ENCODE data around the gene C11orf24.

DNA sequence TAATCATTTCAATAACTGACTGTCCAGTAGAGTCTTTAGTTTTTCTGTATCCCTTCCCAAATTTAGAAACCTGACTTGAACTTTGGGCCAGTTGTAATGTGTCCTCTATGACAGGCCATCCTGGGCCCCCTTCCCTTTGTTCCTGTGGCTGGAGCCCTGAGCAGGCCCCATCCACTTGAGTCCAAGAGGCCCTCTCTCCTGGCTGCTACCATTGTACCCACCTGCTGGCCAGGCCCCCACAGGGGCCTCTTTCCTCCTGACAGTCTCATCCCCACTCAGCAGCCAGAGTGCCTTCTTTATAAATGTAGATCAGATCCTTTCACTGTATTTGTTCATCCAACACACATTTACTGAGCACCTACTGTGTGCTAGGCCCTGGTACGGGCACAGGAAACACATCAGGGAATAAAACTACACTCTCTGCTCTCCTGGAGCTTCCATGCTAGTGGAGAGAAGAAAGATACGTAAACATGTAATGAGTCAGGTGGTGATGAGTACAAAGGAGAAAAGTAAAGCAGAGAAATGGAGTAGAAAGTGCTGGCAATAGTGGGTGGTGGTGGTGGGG is 37.9 kb upstream of the C11orf24 start:
- TF ChIP-seq, protein P1, sequence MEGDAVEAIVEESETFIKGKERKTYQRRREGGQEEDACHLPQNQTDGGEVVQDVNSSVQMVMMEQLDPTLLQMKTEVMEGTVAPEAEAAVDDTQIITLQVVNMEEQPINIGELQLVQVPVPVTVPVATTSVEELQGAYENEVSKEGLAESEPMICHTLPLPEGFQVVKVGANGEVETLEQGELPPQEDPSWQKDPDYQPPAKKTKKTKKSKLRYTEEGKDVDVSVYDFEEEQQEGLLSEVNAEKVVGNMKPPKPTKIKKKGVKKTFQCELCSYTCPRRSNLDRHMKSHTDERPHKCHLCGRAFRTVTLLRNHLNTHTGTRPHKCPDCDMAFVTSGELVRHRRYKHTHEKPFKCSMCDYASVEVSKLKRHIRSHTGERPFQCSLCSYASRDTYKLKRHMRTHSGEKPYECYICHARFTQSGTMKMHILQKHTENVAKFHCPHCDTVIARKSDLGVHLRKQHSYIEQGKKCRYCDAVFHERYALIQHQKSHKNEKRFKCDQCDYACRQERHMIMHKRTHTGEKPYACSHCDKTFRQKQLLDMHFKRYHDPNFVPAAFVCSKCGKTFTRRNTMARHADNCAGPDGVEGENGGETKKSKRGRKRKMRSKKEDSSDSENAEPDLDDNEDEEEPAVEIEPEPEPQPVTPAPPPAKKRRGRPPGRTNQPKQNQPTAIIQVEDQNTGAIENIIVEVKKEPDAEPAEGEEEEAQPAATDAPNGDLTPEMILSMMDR (conservative IDR thresholded peaks at IDR 0.05 in 1 of 2, IDR thresholded peaks at IDR 0.05 in 1 of 2; ENCODE audit: extremely low read depth in 1 of 2, insufficient read depth in 1 of 2, low read depth in 1 of 2, low read length in 2 of 2): no peak
- no peak for TF ChIP-seq EZH2 (IDR thresholded peaks at IDR 0.05; ENCODE audit: borderline replicate concordance, low read length)

Data from mammary epithelial cell (primary cell).